WTC11 (cell line): ENCODE measurements around the gene LYPLA2.
A peak's percentile ranks its signal among the peaks of the same experiment; 100 is the strongest.

Experiments used
- CTCF ChIP-seq: fragments of 200-600 bp; IDR thresholded peaks from 2 replicates; pipeline ENCODE4 v1.8.0; 2022; ENCODE audit warnings: antibody characterized with exemption
- ESRRA ChIP-seq: sonication (generic); formaldehyde crosslinking; IDR thresholded peaks from 2 replicates; pipeline ENCODE4 v1.8.1; 2022; ENCODE audit warnings: mild to moderate bottlenecking, missing genetic modification reagents, borderline replicate concordance

- TF ChIP-seq ESRRA (no peak), CTCF (peak; percentile 77)
These were observed 20.0 kb downstream of the LYPLA2 start for GRCh38 chr1:23810818-23811540.
